Testis (tissue), 2 donors: Measurements from ENCODE around the gene PRR18.

Source experiments
- CTCF ChIP-seq, 3 experiments: fragments of 450-650 bp in 2 of 3; fragments of 200-600 bp in 1 of 3; sonication (generic) in 1 of 3; IDR thresholded peaks; one replicate each; pipeline ENCODE4 v1.5.1; 2016 to 2019; ENCODE audit warnings: antibody characterized with exemption in 3 of 3, mild to moderate bottlenecking in 2 of 3, moderate library complexity in 1 of 3
- POLR2A ChIP-seq: fragments of 450-650 bp; IDR thresholded peaks from one replicate; pipeline ENCODE4 v1.6.1; 2017; ENCODE audit warnings: antibody characterized with exemption, mild to moderate bottlenecking, moderate library complexity

- TF ChIP-seq POLR2A (no peak), CTCF (IDR thresholded peaks at IDR 0.05) (no peak)
These were observed 48.8 kb downstream of the PRR18 start for GRCh38 chr6:166259296-166259977.
